AG04450 (cell line): ENCODE measurements around the gene KCTD16. TPM values are rescaled to one million over a fixed set of nuclear protein-coding genes. Genes with fewer than 3 reads are reported as not detected.

ENCODE experiments used
- CTCF ChIA-PET: fragments of 300-600, 350-600 bp; formaldehyde crosslinking; extraction: SDS; loops from one replicate; lab custom pipeline; 2022; ENCODE audit warnings: antibody characterized with exemption, inconsistent platforms; lab: Charles Lee
- POLR2A ChIA-PET: fragments of 350-600 bp; formaldehyde crosslinking; extraction: SDS; loops from one replicate; lab custom pipeline; 2021; ENCODE audit warnings: antibody characterized with exemption, inconsistent platforms; lab: Yijun Ruan, JAX
- DNase-seq: peaks from one replicate; pipeline ENCODE4 v3.0.0-alpha.2; 2011; ENCODE audit warnings: low read depth, low spot score
- H3K27ac ChIP-seq: one replicate; pipeline ENCODE4 v1.5.1; 2012; ENCODE audit warnings: low read depth, low read length, control low read depth
- H3K27me3 ChIP-seq: one replicate; pipeline ENCODE4 v1.6.0; 2012; ENCODE audit warnings: low read length; ENCODE audit not compliant: control insufficient read depth, insufficient read depth
- H3K4me3 ChIP-seq: 2 replicates; pipeline ENCODE4 v1.5.1; 2011; ENCODE audit warnings: mild to moderate bottlenecking, low read depth, low read length, control low read depth
- H3K9me3 ChIP-seq: 2 replicates; pipeline ENCODE4 v1.5.1; 2012; ENCODE audit warnings: low read length; ENCODE audit not compliant: control insufficient read depth, insufficient read depth
- CTCF ChIP-seq: IDR thresholded peaks from 2 replicates; pipeline ENCODE4 v1.5.1; 2011; ENCODE audit warnings: low read depth, low read length, control low read depth, inconsistent platforms
- polyA plus RNA-seq: library from polyadenylated mRNA; depleted of rRNA; stranded (reverse); fragments of >200 nt; gene quantifications from 2 replicates; pipeline ENCODE4 v1.2.3, GENCODE V29; 2011

Gene KCTD16
- polyA plus RNA-seq, 1 experiment = 0.38 TPM

- no peak overlapping the region for H3K4me3 ChIP-seq
- no peak for DNase-seq
- no peak overlapping the region for H3K27ac ChIP-seq
- POLR2A ChIA-PET = no interaction called here
- TF ChIP-seq CTCF = no peak
- H3K27me3 ChIP-seq = no peaks in the 10 kb centered on the region
- H3K9me3 ChIP-seq = no peaks in the 10 kb centered on the region
- CTCF ChIA-PET = no interaction called here
These were observed 258.7 kb downstream of the KCTD16 start for GRCh38 chr5:144429405-144429804.

GRCh38 chr5:144429905-144430304, 259.2 kb downstream of the KCTD16 start:
- Histone ChIP-seq H3K9me3 (no peaks in the 10 kb centered on the region), H3K27me3 (no peaks in the 10 kb centered on the region), H3K4me3 (no peak overlapping the region), H3K27ac (no peak overlapping the region)
- ChIA-PET POLR2A (no interaction called here), CTCF (no interaction called here)
- TF ChIP-seq CTCF = no peak
- no peak for DNase-seq

GRCh38 chr5:144433140-144433822, 262.6 kb downstream of the KCTD16 start:
- Histone ChIP-seq H3K9me3 (no peaks in the 10 kb centered on the region), H3K27me3 (no peaks in the 10 kb centered on the region), H3K27ac (no peak overlapping the region), H3K4me3 (no peak overlapping the region)
- ChIA-PET CTCF (no interaction called here), POLR2A (no interaction called here)
- no peak for DNase-seq
- TF ChIP-seq CTCF = no peak

GRCh38 chr5:144433893-144434292, 263.2 kb downstream of the KCTD16 start:
- Histone ChIP-seq H3K27me3 (no peaks in the 10 kb centered on the region), H3K4me3 (no peak overlapping the region), H3K27ac (no peak overlapping the region), H3K9me3 (no peaks in the 10 kb centered on the region)
- CTCF ChIA-PET = no interaction called here
- POLR2A ChIA-PET = no interaction called here
- no peak for DNase-seq
- no peak for TF ChIP-seq CTCF

- H3K27me3 ChIP-seq = no peaks in the 10 kb centered on the region
- H3K27ac ChIP-seq = no peak overlapping the region
- ChIA-PET CTCF (no interaction called here), POLR2A (no interaction called here)
- TF ChIP-seq CTCF = no peak
- no peak overlapping the region for H3K4me3 ChIP-seq
- DNase-seq = no peak
- no peaks in the 10 kb centered on the region for H3K9me3 ChIP-seq
These were observed 265.3 kb downstream of the KCTD16 start for GRCh38 chr5:144436007-144436406.
